ENCODE measurements around the gene REC8.
"Not testable (repeated sequence)": the region's sequence is repeated elsewhere in the genome, so short reads cannot be mapped to it uniquely, and the experiment has no call there.

The REC8 gene

GRCh38 chr14:24185741-24186140, 13.9 kb downstream of the REC8 start:
- DNase-seq: no peak

GRCh38 chr14:24186831-24187538, 15.1 kb downstream of the REC8 start:
- no peak for DNase-seq

GRCh38 chr14:24187539-24187915, 15.6 kb downstream of the REC8 start:
- DNase-seq: no peak

- DNase-seq: peak; percentile 90
Observed at GRCh38 chr14:24188251-24189058, 16.6 kb downstream of the REC8 start, which contains the start of gene IPO4. TSS of gene IPO4 (minus strand) at chr14:24188816. CDS start at chr14:24188787, 29 bp downstream.

- no peak for DNase-seq
Observed at GRCh38 chr14:24189059-24189375, 17.1 kb downstream of the REC8 start.

- no peak for DNase-seq
Observed at GRCh38 chr14:24189460-24189859, 17.6 kb downstream of the REC8 start.

- DNase-seq: no peak
Observed at GRCh38 chr14:24190416-24190815, 18.5 kb downstream of the REC8 start.

GRCh38 chr14:24192933-24193332, 21.1 kb downstream of the REC8 start:
- no peak for DNase-seq

- no peak for DNase-seq
Observed at GRCh38 chr14:24194186-24194872, 22.4 kb downstream of the REC8 start.

GRCh38 chr14:24194873-24195185, 22.9 kb downstream of the REC8 start:
- no peak for DNase-seq

GRCh38 chr14:24195186-24196070, 23.5 kb downstream of the REC8 start, which contains the start of gene TM9SF1:
TSS of gene TM9SF1 (minus strand) at chr14:24195441. CDS start at chr14:24195019, 422 bp downstream.
- DNase-seq: peak; percentile 82

GRCh38 chr14:24196071-24197055, 24.5 kb downstream of the REC8 start:
- no peak for DNase-seq

- no peak for DNase-seq
Observed at GRCh38 chr14:24197056-24197450, 25.2 kb downstream of the REC8 start.

- DNase-seq: no peak
Observed at GRCh38 chr14:24198814-24199524, 27.1 kb downstream of the REC8 start.

- not testable (repeated sequence) for DNase-seq
Observed at GRCh38 chr14:24202538-24202937, 30.7 kb downstream of the REC8 start.

- DNase-seq: not testable (repeated sequence)
Observed at GRCh38 chr14:24203249-24203886, 31.5 kb downstream of the REC8 start.

GRCh38 chr14:24204163-24205146, 32.6 kb downstream of the REC8 start:
- DNase-seq: no peak

GRCh38 chr14:24206260-24207103, 34.6 kb downstream of the REC8 start:
- DNase-seq: no peak
